ENCODE results near the gene OR4D10. TPM values are rescaled to one million over a fixed set of nuclear protein-coding genes. Genes with fewer than 3 reads are reported as not detected.

OR4D10 gene
- polyA plus RNA-seq (2012; rRNA removed): not detected in 2 replicates
- not detected in 2 replicates for polyA plus RNA-seq (2012; cell fraction: cytosol; rRNA removed)
- polyA plus RNA-seq (2012; cell fraction: nucleus; rRNA removed): not detected in 2 replicates

GRCh38 chr11:59473015-59473414 is at the start of gene OR4D10:
OR4D10 (plus strand) TSS chr11:59473315; CDS start chr11:59477430, 4,115 bp downstream.
- POLR2A ChIA-PET: no interaction called here
- no peak for TF ChIP-seq GABPA (IDR thresholded peaks at IDR 0.05; ENCODE audit: low read depth)
- TF ChIP-seq EP300 (IDR thresholded peaks at IDR 0.05; ENCODE audit: borderline replicate concordance in 1 of 2, low read depth in 1 of 2, low read length in 1 of 2): no peak
- TF ChIP-seq PBX3 (IDR thresholded peaks at IDR 0.05): no peak
- no peak for TF ChIP-seq RAD21 (IDR thresholded peaks at IDR 0.05; ENCODE audit: low read length)
- TF ChIP-seq ELF1 (IDR thresholded peaks at IDR 0.05): no peak
- no peak for TF ChIP-seq FOXJ3 (CRISPR knock-in tag; IDR thresholded peaks at IDR 0.05)
- no peak for TF ChIP-seq ZBTB33 (IDR thresholded peaks at IDR 0.05; ENCODE audit: borderline replicate concordance, low read depth)
- TF ChIP-seq GATA2 (CRISPR knock-in tag; IDR thresholded peaks at IDR 0.05): no peak
- TF ChIP-seq POLR2AphosphoS5 (IDR thresholded peaks at IDR 0.05; ENCODE audit: low read depth, low read length): no peak
- TF ChIP-seq RCOR1 (IDR thresholded peaks at IDR 0.05; ENCODE audit: low read length): no peak
- TF ChIP-seq RFX5 (IDR thresholded peaks at IDR 0.05; ENCODE audit: low read length): no peak
- no peak for TF ChIP-seq NRF1 (IDR thresholded peaks at IDR 0.05; ENCODE audit: low read depth, low read length)
- no peak for TF ChIP-seq SMC3 (IDR thresholded peaks at IDR 0.05; ENCODE audit: low read depth, low read length)
- TF ChIP-seq CTCF (IDR thresholded peaks at IDR 0.05): no peak
- no peak for TF ChIP-seq JUND (IDR thresholded peaks at IDR 0.05)
- TF ChIP-seq EZH2phosphoT487 (IDR thresholded peaks at IDR 0.05; ENCODE audit: borderline replicate concordance, low read depth): no peak
- no peak for DNase-seq
- no peak within 1 kb of the TSS for H3K27ac ChIP-seq (ENCODE audit: low read depth in 2 of 2, low read length in 1 of 2)
- H3K4me3 ChIP-seq (ENCODE audit: low read depth in 2 of 2, low read length in 1 of 2): no peak within 1 kb of the TSS
- H2AFZ ChIP-seq (ENCODE audit: low read depth): no peak within 1 kb of the TSS
- H3K27me3 ChIP-seq (ENCODE audit: insufficient read depth): no peaks in the 10 kb centered on the region
- H3K4me1 ChIP-seq (ENCODE audit: control insufficient read depth in 1 of 2, insufficient read depth in 2 of 2, low read depth in 1 of 2, low read length in 1 of 2): no peaks in the 10 kb centered on the region
- no peak within 1 kb of the TSS for H3K9ac ChIP-seq
- no peaks in the 10 kb centered on the region for H4K20me1 ChIP-seq (ENCODE audit: insufficient read depth)
- no peak within 1 kb of the TSS for H3K4me2 ChIP-seq
- H3F3A ChIP-seq (replicated peaks; ENCODE audit: insufficient read depth): no peaks in the 10 kb centered on the region
- H3K9me3 ChIP-seq: no peaks in the 10 kb centered on the region
- no peaks in the 10 kb centered on the region for H3K9me2 ChIP-seq
- no peaks in the 10 kb centered on the region for H3K79me2 ChIP-seq (ENCODE audit: insufficient read depth)
- H3K36me3 ChIP-seq (replicated peaks in 1 of 2; ENCODE audit: control insufficient read depth in 1 of 2, insufficient read depth in 2 of 2, low read length in 1 of 2): no peaks in the 10 kb centered on the region
- CTCF ChIA-PET: no interaction called here
